Stimulated activated CD4-positive, alpha-beta T cell treated with anti-CD3 and anti-CD28 coated beads, Interleukin-4, amount 100 ng/mL, for 1 hour (primary cell): ENCODE results near the gene AARS1.
"Not testable (repeated sequence)": the region's sequence is repeated elsewhere in the genome, so short reads cannot be mapped to it uniquely, and the experiment has no call there.

Experiments used
- DNase-seq: peaks from one replicate; pipeline ENCODE4 v3.0.0-alpha.2; 2020

AARS1 gene

DNA sequence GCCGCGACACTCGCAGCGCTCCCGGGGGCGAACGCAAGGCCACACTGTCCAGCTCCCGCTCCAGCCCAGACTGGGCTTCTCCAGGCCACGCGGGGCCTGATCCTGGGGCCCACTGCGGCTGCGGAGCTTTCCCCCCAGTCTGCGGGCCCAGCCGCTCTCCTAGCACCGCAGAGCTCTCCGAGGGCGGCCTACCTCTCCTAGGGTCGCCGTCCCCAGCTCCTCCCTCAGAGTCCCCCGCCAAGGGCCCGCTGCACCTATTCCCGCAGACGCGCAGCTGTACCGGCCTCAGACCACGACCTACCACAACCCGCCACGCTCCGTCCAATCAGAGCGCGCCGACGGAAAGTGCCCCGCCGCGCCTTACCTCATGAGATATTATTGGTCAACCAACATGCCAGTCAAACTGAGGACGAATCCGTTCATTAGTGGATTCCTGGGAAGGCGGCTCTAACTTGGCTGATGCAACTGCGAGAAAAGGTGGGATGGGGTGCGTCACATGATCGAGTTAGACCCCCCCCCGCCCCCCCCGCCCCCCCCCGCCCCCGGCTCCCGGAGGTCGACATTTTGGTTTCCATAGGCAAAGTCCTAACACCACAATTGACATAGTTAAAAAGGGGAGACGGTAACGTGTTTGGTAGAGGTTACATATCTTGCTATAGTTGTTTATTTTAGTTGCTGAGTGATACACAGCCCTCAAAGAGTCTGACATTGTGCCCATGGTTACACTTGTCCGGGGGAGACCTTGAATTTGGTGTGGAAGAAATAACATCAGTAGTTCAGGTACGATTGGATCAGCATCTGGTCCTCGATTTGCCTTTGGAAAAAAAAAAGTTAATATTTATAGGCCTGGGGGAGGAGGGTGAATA, at the start of gene AARS1:
AARS1 (minus strand) TSS at position 278 of the 866 bp plus-strand sequence. CDS start 6,743 bp downstream, outside the sequence.
- peak; percentile 93 for DNase-seq

DNA sequence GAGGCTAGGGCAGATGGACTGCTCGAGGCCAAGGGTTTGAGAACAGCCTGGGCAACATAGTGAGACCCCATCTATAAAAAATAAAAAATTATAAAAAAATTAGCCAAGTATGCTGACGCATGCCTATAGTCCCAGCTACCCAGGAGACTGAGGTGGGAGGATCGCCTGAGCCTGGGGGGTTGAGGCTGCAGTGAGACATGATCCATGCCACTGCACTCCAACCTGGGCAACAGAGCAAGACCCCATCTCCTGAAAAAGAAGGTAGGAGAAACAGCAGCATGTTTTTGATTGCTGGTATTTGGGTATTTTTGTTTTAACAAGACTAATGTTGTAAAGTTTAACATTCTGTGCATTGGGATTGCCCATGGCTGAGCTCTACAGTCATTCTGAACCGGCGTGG, 48.5 kb upstream of the AARS1 start:
- DNase-seq, result no peak

DNA sequence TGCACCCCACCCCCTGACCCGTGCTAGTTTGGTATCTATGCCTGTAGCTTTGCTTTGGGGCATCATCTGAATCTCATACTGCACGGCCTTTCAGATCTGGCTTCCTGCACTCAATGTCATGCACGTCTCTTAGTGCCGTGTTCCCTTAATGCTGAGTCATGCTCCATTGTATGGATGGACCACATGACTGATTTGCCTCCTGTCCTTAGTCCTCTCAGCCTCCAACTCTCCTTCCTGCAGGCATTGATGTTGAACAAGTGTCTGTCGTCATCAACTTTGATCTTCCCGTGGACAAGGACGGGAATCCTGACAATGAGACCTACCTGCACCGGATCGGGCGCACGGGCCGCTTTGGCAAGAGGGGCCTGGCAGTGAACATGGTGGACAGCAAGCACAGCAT, 43.4 kb upstream of the AARS1 start:
- DNase-seq, result not testable (repeated sequence)

DNA sequence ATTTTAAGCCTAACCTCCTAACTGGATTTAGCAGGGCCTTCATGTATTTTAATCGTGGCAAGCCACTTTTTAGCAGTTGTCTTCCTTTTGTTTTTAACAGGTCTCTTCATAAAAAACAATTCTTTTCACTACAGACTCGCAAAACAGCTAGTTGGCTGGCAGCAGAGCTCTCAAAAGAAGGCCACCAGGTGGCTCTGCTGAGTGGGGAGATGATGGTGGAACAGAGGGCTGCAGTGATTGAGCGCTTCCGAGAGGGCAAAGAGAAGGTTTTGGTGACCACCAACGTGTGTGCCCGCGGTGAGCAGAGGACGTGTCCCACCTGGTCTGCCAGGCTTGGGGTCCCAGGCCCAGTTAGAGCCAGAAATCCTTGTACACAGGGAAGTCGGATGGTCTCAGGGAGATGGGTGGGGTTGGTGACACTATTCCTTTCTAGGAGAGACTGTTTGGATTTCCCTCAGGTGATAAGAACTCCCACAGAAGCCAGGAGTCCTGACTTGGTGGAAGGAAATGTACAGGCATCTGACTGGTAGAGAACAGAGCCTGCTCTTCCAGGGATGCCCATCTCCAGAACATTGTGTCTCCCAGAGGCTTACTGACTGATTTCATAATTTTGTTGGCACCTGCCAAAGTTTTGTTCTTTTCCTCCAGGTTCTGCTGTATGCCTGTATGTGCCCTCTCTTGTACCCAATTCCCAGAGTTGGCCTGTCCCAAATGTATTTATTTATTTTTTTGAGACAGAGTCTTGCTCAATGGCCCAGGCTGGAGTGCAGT, 42.5 kb upstream of the AARS1 start:
- DNase-seq, result peak; percentile 10

DNA sequence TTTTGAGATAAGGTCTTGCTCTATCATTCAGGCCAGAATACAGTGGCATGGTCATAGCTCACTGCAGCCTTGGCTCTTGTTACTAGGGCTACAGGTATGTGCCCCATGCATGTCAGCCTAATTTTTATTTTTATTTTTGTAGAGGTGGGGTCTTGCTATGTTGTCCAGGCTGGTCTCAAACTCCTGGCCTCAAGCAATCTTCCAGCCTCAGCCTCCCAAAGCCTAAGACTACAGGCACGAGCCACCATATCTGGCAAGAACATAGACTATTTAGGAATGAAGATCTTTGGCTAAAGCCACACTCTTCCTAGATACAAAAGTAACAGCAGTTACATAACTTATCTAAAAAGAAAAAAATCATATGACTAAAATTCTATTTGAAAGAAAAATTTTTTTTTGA, 41.8 kb upstream of the AARS1 start:
- DNase-seq, result no peak

DNA sequence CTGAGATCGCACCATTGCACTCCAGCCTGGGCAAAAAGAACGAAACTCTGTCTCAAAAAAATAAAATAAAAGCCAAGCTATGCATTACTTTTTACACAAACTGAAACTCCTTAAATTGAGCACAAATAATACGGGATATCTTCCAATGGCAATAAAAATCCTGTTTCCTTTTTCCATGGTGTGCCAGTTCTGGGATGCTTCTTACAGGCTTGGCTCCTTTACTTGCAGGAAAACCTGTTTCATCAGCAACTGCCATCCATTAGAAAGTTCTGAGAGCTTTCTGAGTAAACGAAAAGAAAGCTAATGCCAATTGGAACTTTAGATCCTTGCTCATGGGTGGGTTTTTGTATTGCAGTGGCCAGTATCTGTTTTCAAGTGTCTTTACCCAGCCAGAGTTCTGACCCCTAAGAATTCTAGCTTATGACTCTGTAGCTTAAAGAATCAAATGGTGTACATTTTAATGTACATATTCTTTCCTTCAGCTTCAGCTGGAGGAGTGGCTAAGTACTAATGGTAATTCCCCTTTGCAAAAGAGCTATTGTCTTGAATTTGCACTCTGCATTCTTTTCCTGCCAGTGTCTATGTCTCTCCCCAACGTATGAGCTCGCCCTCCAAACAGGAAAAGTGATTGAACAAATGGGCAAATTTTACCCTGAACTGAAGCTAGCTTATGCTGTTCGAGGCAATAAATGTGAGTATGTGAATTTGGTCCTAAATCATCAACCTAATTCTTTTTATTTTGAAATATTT, 35.9 kb upstream of the AARS1 start:
- DNase-seq, result no peak

DNA sequence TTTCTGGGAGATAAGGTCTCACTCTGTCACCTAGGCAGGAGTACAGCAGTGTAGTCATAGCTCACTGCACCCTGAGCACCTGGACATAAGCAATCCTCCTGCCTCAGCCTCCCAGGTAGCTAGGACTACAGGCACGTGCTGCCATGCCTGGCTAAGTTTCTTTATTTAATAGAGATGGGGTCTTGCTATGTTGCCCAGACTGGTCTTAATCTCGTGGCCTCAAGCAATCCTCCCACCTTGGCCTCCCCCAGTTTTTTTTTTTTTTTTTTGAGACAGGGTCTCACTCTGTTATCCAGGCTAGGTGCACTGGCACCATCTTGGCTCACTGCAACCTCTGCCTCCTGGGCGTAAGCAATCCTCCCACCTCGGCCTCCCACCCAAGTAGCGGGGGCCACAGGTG, 30.8 kb upstream of the AARS1 start:
- DNase-seq, result no peak

DNA sequence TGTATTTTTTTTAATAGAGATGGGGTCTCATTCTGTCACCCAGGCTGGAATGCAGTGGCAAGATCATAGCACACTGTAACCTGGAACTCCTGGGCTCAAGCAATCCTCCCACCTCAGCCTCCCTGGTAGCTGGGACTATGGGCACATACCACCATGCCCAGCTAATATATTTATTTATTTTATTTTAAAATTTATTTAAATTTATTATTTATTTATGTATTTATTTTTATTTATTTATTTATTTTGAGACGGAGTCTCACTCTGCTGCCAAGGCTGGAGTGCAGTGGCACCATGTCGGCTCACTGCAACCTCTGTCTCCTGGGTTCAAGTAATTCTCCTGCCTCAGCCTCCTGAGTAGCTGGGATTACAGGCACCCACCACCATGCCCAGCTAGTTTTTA, 18.4 kb upstream of the AARS1 start:
- not testable (repeated sequence) for DNase-seq

DNA sequence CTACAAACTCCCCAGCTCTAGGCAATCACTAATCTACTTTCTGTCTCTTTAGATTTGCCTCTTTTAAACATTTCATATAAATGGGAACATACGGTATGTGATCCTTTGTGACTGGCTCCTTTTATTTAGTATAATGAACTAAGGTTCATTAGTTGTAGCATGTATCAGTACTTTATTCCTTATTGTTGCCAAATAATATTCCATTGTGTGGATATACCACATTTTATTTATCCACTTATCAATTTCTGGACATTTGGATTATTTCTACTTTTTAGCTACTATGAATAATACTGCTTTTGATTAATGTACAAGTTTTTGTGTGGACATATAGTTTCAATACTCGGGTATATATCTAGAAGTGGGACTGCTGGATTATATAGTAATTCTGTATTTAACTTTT, 17.6 kb upstream of the AARS1 start:
- DNase-seq, result no peak

DNA sequence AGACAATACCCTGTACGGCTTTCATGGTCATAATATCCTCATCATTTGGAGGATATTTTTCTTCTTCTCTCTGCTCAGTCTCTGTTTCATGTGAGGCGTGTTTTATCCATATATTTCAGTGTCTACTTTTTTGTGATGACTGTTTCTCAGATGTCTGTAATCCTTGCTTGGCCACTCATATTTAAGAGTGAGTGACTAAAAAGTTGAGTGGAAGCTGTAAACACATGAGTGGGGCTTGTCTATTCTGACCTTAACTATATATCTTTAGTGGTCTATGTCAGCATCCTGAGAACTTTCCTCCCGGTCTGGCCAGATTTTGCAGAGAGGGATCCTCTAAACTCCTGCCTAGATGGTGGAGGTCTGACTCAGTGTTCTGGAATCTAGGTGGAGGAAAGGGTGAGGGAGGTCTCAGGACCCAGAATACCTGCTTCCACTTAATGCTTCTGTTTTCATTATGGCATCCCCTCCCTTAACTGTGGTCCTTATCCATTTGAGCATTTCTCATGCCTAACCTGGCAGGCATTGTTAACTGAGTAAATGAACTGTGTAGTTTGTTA, 15.7 kb upstream of the AARS1 start:
- DNase-seq, result no peak

DNA sequence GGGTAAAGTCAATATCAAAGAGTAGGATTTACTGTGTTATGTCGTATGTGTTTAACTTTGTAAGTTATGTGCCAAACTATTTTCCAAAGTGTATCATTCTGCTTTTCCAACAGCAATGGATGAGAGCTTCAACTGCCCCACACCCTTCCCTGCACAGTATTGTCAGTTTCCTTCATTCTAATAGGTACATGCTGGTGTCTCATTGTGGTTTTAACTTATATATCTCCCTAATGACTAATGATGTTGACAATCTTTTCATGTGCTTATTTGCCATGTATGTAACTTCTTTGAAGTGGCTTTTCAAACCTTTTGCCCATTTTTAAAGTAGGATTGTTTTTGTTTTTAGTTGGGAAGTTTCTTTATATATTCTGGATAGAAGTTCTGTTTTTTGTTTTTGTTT, 13.4 kb upstream of the AARS1 start:
- DNase-seq, result no peak

DNA sequence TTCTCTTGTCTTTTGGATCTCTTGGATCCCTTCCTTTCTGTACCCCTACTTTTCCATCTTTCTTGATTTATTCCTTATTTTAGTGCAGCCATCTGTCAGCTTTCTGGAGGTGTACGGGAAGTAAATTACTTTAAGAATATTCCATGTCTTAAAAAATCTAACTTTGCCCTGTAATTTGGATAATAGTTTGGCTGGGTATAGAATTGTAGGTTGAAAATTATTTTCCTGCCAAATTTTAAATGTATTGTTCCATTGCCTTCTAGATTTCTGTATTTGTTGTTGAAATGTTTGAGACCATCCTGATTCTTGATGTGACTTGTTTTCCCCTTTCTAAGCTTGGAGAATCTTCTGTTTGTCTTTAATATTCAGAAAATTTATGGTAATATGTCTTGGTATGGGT, 11.8 kb upstream of the AARS1 start:
- no peak for DNase-seq

DNA sequence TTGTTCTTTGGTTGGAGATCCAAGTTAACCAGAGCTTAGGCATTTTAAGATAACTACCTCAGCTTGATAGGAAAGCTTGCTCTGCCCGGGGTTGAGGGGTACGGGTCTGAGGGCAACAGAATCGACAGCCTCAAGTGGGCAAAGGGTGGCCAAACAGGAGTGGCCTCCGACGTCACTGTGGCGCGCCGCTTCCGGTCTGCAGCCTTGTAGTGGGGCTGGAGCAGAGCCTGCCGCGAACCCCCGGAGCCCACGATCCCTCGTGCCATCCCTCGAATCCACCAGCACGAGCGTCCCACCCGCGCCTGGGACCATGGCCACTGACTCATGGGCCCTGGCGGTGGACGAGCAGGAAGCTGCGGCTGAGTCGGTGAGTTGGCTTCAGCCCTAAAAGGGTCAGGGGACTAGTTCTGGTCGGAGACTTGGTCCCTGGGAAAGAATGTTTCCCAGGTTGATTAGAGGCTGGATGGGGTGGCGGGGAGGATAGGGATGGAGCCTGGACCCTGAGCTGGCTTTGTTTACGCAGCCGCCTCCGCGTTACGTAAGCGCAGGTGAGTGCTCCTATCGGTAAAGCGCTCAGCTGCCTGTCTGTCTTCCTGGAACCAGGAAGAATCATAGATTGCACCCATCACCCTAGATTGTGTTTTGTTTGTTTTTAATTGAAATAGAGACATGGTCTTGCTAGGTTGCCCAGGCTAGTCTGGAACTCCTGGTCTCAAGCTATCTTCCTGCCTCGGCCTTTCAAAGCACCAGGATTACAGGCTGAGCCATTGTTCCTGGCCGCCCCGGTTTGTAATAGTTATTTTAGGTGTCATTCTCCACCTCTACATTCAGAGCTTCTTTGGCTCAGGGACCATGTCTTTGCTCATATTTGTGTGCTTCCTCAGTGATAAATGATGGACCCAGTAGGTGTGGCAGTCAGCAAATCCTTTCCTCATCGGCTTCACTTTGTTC, 10.0 kb upstream of the AARS1 start, which contains the start of gene DDX19B:
DDX19B (plus strand) TSS at position 199 of the 951 bp plus-strand sequence; CDS start at position 311, 112 bp downstream.
- DNase-seq, result peak; percentile 55

DNA sequence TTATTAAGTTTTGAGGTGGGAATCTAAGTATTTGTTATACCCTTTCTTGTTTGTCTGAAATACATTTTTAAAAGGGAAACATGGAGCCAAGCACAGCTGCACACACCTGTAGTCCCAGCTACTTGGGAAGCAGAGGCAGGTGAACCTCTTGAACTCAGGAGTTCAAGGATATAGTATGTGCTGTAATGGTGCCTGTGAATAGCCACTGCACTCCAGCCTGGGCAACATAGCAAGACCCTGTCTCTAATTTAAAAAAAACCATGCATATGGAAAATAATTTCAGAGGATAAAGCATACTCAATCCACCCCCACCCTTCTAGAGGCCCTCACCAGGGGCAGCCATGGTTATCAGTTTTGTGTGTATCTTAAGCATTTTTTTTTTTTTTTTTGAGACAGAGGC, 6.3 kb upstream of the AARS1 start:
- DNase-seq, result no peak

DNA sequence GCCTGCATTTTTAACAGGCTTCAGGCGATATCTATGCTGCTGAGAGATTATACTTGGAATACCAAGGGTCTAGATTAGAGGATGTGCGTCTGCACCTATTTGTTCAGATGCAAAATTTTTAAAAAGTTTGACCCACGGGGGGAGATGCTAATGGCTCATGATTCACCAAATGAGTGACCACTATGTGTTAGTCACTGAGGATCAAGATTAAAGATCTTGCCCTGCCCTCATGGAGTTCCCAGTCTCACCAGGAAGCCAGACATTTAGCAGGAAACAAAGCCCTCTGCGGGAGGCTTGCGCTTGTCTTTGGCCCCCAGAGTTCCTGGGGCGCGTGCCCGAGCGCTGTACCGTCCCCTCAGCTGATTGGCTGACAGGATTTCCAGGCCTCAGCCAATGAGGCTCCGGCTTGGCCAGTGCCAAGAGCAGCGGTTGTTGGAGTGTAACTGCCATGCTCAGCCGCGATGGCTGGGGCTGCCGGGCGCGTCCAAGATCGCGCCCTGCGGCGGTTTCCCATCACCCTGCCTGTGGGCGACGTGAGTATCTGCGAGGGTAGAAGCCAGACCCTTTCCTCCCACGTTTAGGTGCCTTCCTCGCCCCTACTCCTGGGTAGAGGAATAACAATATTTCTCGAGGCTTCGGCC, 5.2 kb upstream of the AARS1 start:
- DNase-seq, result no peak

DNA sequence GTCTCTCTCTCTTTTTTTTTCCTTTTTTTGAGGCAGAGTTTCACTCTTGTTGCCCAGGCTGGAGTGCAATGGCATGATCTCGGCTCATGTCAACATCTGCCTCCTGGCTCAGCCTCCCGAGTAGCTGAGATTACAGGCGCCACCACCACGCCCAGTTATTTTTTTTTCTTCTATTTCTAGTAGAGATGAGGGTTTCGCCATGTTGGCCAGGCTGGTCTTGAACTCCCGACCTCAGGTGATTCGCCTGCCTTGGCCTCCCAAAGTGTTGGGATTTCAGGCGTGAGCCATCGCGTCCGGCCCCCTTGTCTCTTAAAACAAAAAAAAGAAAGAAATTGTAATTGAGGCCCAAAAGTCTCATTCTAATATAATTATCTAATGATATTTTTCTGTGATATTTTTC, 2.8 kb upstream of the AARS1 start:
- not testable (repeated sequence) for DNase-seq

DNA sequence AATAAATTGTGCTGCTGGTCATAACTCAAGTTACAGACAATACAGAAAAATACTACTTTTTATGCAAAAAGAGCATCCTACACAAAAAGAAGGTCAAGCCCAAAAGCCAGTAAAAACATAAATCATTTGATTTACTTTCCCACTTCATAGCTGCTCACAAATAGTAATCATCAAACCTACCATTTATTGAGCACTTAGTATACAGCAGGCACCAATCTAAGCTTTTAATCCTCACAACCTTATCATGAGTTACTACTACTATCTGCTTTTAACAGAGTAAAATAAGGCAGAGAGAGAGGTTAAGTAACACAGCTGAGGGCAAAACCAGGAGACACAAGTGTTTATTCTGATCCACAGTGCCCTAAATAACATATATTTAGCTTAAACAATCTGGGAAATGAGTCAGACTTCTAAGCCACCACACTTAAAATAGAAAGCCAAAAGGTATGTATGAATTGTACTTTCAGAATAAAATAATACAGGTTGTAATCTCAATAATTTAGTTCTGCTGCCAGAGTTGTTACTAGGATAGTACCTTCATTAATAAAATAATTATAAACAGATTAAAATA, 1.7 kb upstream of the AARS1 start:
- DNase-seq, result no peak

DNA sequence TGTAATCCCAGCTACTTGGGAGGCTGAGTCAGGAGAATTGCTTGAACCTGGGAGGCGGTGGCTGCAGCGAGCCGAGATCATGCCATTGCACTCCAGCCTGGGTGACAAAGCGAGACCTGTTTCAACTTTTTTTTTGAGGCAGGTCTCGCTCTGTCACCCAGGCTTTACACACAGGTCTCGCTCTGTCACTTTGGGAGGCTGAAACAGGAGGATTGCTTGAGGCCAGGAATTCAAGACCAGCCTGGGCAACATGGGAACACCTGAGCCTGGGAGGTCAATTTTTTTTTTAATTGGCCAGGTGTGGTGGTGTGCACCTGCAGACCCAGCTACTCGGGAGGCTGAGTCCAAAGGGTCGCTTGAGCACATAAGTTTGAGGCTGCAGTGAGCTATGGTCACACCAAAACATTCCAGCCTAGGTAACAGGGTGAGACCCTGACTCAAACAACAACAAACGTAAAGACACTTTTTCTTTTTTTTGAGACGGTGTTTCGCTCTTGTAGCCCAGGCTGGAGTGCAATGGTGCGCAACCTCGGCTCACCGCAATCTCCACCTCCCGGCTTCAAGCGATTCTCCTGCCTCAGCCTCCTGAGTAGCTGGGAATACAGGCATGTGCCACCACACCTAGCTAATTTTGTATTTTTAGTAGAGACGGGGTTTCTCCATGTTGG, 1.9 kb downstream of the AARS1 start:
- DNase-seq, result not testable (repeated sequence)

DNA sequence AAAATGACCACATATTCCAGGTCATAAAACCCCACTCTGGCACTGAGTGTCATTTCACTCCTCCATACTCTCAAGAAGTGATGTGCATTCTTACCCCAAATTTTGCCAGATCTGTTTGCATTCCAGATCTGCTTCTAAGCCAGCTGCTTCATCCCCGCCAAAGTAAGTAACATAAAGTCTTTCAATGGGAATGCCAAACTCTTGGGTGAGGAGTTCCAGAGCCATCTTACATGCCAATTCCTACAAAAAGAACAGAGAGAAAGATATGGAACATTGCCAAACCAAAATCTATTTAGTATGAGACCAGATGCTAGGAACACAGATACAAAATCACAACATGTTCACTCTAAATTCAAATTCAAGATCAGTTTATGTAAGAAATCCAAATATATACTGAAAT, 12.9 kb downstream of the AARS1 start:
- DNase-seq, result no peak

DNA sequence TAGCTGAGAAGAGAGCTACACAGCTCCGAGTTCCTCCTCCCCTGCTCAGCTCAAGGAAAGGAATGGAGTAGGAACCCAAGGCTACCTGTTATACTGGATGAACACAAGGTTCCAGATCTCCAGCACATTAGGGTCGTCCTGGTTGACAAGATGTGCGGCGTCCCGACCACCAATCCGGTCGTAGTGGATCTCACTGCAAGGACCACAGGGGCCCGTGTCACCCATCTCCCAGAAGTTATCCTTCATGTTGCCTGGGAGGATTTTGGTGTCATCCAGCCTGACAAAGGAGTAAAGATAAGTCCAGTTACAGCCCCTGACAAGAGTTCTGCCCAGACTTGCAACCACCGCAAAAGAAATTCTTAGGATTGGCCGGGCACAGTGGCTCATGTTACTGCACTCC, 17.6 kb downstream of the AARS1 start:
- DNase-seq, result no peak
